Mesenchymal stem cell (in vitro differentiated cells and primary cell): ENCODE measurements around the gene PLAC9.
A peak's percentile ranks its signal among the peaks of the same experiment; 100 is the strongest.

Experiments
- DNase-seq: peaks from one replicate; pipeline ENCODE4 v3.0.0-alpha.2; 2013
- H2AFZ ChIP-seq: one replicate; pipeline ENCODE4 v1.6.1; 2013; ENCODE audit warnings: low read depth, mild to moderate bottlenecking, control low read depth, inconsistent platforms, low read length, moderate library complexity
- H2AK5ac ChIP-seq: 2 replicates; pipeline ENCODE4 v1.6.1; 2013; ENCODE audit warnings: low read length, moderate library complexity, mild to moderate bottlenecking, inconsistent platforms; ENCODE audit not compliant: severe bottlenecking
- H2BK120ac ChIP-seq: one replicate; pipeline ENCODE4 v1.6.1; 2013; ENCODE audit warnings: low read depth, mild to moderate bottlenecking, inconsistent platforms, low read length, moderate library complexity
- H2BK12ac ChIP-seq, 2 experiments: one replicate each; pipeline ENCODE4 v1.6.1; 2013; ENCODE audit warnings: inconsistent platforms in 2 of 2, low read length in 2 of 2, mild to moderate bottlenecking in 2 of 2, moderate library complexity in 2 of 2, control low read depth in 1 of 2
- H2BK15ac ChIP-seq: one replicate; pipeline ENCODE4 v1.6.1; 2013; ENCODE audit warnings: mild to moderate bottlenecking, low read depth, inconsistent platforms; ENCODE audit not compliant: poor library complexity, severe bottlenecking
- H2BK5ac ChIP-seq: 2 replicates; pipeline ENCODE4 v1.6.1; 2013; ENCODE audit warnings: low read depth, mild to moderate bottlenecking, low read length, control low read depth, inconsistent platforms; ENCODE audit not compliant: poor library complexity, severe bottlenecking
- H3K14ac ChIP-seq, 2 experiments: one replicate each; pipeline ENCODE4 v1.6.1; 2013; ENCODE audit warnings: inconsistent platforms in 2 of 2, low read length in 2 of 2, control low read depth in 1 of 2, mild to moderate bottlenecking in 1 of 2, moderate library complexity in 1 of 2
- H3K18ac ChIP-seq, 2 experiments: one replicate each; pipeline ENCODE4 v1.6.1; 2013; ENCODE audit warnings: inconsistent platforms in 2 of 2, low read length in 2 of 2, control low read depth in 1 of 2, low read depth in 1 of 2, mild to moderate bottlenecking in 1 of 2
- H3K23ac ChIP-seq, 2 experiments: one replicate each; pipeline ENCODE4 v1.6.1; 2013; ENCODE audit warnings: inconsistent platforms in 2 of 2, low read length in 2 of 2, mild to moderate bottlenecking in 2 of 2, moderate library complexity in 2 of 2, control low read depth in 1 of 2
- H3K27ac ChIP-seq: 2 replicates; pipeline ENCODE4 v1.5.1; 2013; ENCODE audit warnings: mild to moderate bottlenecking, moderate library complexity, low read length, control low read depth, inconsistent platforms; ENCODE audit not compliant: poor library complexity, severe bottlenecking
- H3K27me3 ChIP-seq, 2 experiments: 2 replicates each; pipeline versions ENCODE4 v1.6.1 to v1.7.0; 2013; ENCODE audit warnings: low read length in 2 of 2, mild to moderate bottlenecking in 2 of 2, moderate library complexity in 2 of 2, control low read depth in 1 of 2, inconsistent platforms in 1 of 2; ENCODE audit not compliant: control insufficient read depth in 1 of 2, insufficient read depth in 1 of 2
- H3K36me3 ChIP-seq, 2 experiments: 2 replicates each; pipeline versions ENCODE4 v1.6.1 to v1.7.0; 2013; ENCODE audit warnings: low read length in 2 of 2, control low read depth in 1 of 2, inconsistent platforms in 1 of 2, low read depth in 1 of 2, mild to moderate bottlenecking in 1 of 2; ENCODE audit not compliant: insufficient read depth in 2 of 2, control insufficient read depth in 1 of 2
- H3K4ac ChIP-seq, 2 experiments: one replicate each; pipeline ENCODE4 v1.6.1; 2013; ENCODE audit warnings: inconsistent platforms in 2 of 2, low read length in 2 of 2, mild to moderate bottlenecking in 2 of 2, moderate library complexity in 2 of 2, control low read depth in 1 of 2, low read depth in 1 of 2
- H3K4me1 ChIP-seq: 2 replicates; pipeline ENCODE4 v1.6.1; 2013; ENCODE audit warnings: low read depth, low read length, control low read depth; ENCODE audit not compliant: control insufficient read depth, insufficient read depth
- H3K4me2 ChIP-seq: 2 replicates; pipeline ENCODE4 v1.6.1; 2013; ENCODE audit warnings: low read length, mild to moderate bottlenecking, inconsistent platforms; ENCODE audit not compliant: poor library complexity, severe bottlenecking
- H3K4me3 ChIP-seq, 2 experiments: 2 replicates each; pipeline versions ENCODE4 v1.5.1 to v1.7.0; 2013; ENCODE audit warnings: low read length in 2 of 2, mild to moderate bottlenecking in 2 of 2, control low read depth in 1 of 2, low read depth in 1 of 2; ENCODE audit not compliant: insufficient read depth in 1 of 2
- H3K79me1 ChIP-seq: replicated peaks from 2 replicates; pipeline ENCODE4 v1.6.1; 2013; ENCODE audit warnings: mild to moderate bottlenecking, control low read depth, low read length, inconsistent platforms; ENCODE audit not compliant: poor library complexity, severe bottlenecking
- H3K9ac ChIP-seq: 2 replicates; pipeline ENCODE4 v1.7.0; 2013; ENCODE audit warnings: mild to moderate bottlenecking, low read length, moderate library complexity
- H3K9me3 ChIP-seq: 2 replicates; pipeline ENCODE4 v1.7.0; 2013; ENCODE audit warnings: mild to moderate bottlenecking, low read length; ENCODE audit not compliant: control insufficient read depth
- H4K8ac ChIP-seq: one replicate; pipeline ENCODE4 v1.6.1; 2013; ENCODE audit warnings: inconsistent platforms, mild to moderate bottlenecking, low read length, moderate library complexity
- H4K91ac ChIP-seq: one replicate; pipeline ENCODE4 v1.6.1; 2013; ENCODE audit warnings: mild to moderate bottlenecking, low read length, inconsistent platforms
- WGBS: methylation state at CpG from one replicate; pipeline ENCODE4 v1.1.7; 2013; ENCODE audit warnings: mixed read lengths; 5-methylcytosine and 5-hydroxymethylcytosine counted together

The PLAC9 gene

DNA sequence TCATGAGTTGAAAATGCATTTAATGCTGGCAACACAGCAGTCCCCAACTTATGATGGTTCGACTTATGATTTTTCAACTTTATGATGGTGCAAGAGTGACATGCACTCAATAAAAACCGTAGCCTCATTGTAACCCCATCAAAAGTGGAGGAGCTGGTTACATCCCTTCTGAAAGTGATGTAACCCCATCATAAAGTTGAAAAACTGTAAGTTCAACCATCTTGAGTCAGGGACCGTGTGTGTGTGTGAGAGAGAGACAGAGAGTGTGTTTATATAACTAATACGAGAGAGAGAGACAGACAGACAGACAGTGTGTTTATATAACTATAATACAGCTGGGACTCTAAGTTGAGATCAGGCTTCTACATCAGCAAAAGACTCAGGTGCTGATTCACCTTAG, 51.8 kb downstream of the PLAC9 start:
- Histone ChIP-seq H3K14ac (no peak overlapping the region), H3K27me3 (no peaks in the 10 kb centered on the region), H2BK120ac (no peak overlapping the region), H2BK12ac (no peak overlapping the region), H3K9ac (no peak overlapping the region), H2AFZ (no peak overlapping the region), H2BK5ac (no peak overlapping the region), H2AK5ac (no peak overlapping the region), H3K36me3 (peaks cover 22 to 44% of the 10 kb centered on the region in 2 experiments), H3K4ac (no peak overlapping the region), H3K4me1 (peaks cover 10% of the 10 kb centered on the region), H3K79me1 (peaks cover 27% of the 10 kb centered on the region), H2BK15ac (no peak overlapping the region), H3K4me3 (no peak overlapping the region), H3K18ac (no peak overlapping the region), H3K23ac (no peak overlapping the region), H3K9me3 (no peaks in the 10 kb centered on the region), H3K4me2 (no peak overlapping the region), H4K8ac (no peak overlapping the region), H3K27ac (no peak overlapping the region), H4K91ac (no peak overlapping the region)
- DNase-seq: peak; percentile 46
- WGBS: 64% methylated on average over 4 of the region's 4 CpGs

DNA sequence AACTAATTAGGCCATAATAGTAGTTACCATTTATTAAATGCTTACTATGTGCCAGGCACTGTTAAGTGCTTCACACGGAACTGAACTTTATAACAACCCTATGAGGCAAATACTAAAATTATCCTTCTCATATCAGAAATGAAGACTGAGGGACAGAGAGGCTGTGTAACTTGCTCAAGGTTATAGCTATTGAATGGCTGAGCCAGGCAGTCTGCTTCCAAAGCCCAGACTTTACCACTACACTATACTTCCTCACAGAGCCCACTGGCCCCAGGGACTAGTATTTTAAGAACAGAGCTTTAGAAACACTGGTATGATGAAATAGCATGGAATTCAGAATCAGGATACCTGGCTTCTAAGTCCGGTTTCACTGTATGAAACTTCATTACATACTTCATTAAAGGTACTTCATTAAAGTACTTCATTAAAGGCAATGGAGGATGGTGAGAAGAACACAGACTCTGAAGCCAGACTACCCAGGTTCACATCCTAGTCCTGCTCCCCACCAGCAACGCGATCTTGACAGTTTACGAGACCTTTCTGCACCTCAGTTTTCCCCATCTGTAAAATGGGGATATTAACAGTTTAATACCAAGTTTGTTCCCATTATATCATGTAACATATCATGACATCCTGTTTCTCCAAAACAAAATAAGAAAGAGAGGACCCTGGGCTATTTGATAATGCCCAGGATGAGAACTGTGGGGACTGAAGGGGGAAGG, 53.2 kb downstream of the PLAC9 start:
- Histone ChIP-seq H2BK120ac (no peak overlapping the region), H2BK15ac (no peak overlapping the region), H3K4ac (no peak overlapping the region), H3K4me1 (peaks cover 10% of the 10 kb centered on the region), H3K18ac (no peak overlapping the region), H3K36me3 (peaks cover 18 to 31% of the 10 kb centered on the region in 2 experiments), H3K9ac (peak overlapping the region; percentile 2), H3K79me1 (peaks cover 23% of the 10 kb centered on the region), H3K4me2 (no peak overlapping the region), H3K9me3 (no peaks in the 10 kb centered on the region), H3K14ac (no peak overlapping the region), H3K27ac (no peak overlapping the region), H2AK5ac (no peak overlapping the region), H3K23ac (no peak overlapping the region), H4K91ac (no peak overlapping the region), H2AFZ (no peak overlapping the region), H2BK5ac (no peak overlapping the region), H4K8ac (no peak overlapping the region), H3K27me3 (no peaks in the 10 kb centered on the region), H3K4me3 (no peak overlapping the region), H2BK12ac (no peak overlapping the region)
- DNase-seq: no peak
- 100% methylated on average over 3 of the region's 5 CpGs for WGBS

DNA sequence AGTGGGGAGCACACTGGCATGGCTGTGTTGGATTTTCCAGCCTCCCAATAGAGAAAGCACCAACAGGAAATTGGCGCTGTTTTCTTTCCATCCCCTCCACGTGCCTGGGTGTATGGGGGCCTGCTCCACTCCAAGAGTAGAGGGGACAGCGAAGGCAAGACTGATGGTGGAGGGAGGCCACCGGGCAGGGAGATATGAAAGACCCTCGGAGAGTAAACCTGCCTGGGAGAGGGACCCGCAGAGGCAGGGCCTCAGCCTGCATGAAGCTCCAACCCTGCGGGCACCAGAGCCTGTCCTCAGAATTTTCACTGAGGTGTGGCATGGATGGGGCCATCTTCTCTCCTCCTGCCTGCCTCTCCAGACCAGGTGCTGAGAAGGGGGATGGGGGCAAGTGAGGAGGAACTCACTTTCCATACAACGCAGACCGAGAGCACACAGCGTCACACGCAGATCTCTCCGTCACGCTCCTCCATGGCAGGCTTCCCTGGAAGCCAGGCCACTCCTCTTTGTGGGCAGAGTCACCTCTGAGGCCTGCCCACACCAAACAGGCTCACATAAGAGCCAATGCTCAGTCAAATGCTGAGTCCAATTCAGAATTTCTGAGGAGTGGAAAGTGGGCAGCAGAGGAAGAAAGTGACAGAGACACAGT, 54.0 kb downstream of the PLAC9 start:
- Histone ChIP-seq H3K36me3 (peaks cover 19 to 31% of the 10 kb centered on the region in 2 experiments), H3K4me3 (no peak overlapping the region), H4K91ac (no peak overlapping the region), H3K27ac (no peak overlapping the region), H3K27me3 (no peaks in the 10 kb centered on the region), H3K4me2 (no peak overlapping the region), H3K18ac (no peak overlapping the region), H3K9ac (peak overlapping the region; percentile 9), H3K9me3 (no peaks in the 10 kb centered on the region), H3K4ac (no peak overlapping the region), H3K14ac (peak overlapping the region in 1 of 2 experiments; percentile 57), H3K4me1 (peaks cover 10% of the 10 kb centered on the region), H2AFZ (no peak overlapping the region), H2AK5ac (no peak overlapping the region), H4K8ac (no peak overlapping the region), H2BK12ac (no peak overlapping the region), H2BK5ac (no peak overlapping the region), H3K23ac (peak overlapping the region in 1 of 2 experiments; percentile 46), H2BK120ac (no peak overlapping the region), H3K79me1 (peaks cover 23% of the 10 kb centered on the region), H2BK15ac (no peak overlapping the region)
- no peak for DNase-seq
- WGBS: 82% methylated on average over 13 of the region's 13 CpGs

DNA sequence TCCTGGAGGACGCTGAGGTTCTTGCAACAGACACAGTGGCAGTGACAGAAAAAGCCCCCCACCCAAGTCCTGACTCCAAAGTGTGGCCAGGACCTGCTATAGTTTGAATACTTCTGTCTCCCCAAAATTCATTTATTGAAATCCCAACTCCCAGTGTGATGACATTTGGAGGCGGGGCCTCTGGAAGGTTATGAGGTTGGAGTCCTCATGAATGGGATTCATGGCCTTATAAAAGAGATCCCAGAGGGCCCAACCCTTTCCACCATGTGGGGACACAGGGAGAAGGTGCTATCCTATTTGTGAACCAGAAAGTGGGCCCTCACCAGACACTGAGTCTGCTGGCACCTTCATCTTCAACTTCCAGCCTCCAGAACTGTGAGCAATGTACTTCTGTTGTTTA, 54.5 kb downstream of the PLAC9 start:
- no peak overlapping the region for H3K18ac ChIP-seq
- no peak overlapping the region for H2BK120ac ChIP-seq
- no peak overlapping the region for H2BK15ac ChIP-seq
- H3K23ac ChIP-seq: no peak overlapping the region
- no peak overlapping the region for H3K4ac ChIP-seq
- H3K9ac ChIP-seq: peak overlapping the region; percentile 30
- no peak overlapping the region for H2AK5ac ChIP-seq
- H3K14ac ChIP-seq: no peak overlapping the region
- H3K36me3 ChIP-seq: peaks cover 24 to 35% of the 10 kb centered on the region in 2 experiments
- peaks cover 10% of the 10 kb centered on the region for H3K4me1 ChIP-seq
- H2BK5ac ChIP-seq: no peak overlapping the region
- no peak overlapping the region for H3K4me3 ChIP-seq
- H2BK12ac ChIP-seq: no peak overlapping the region
- peaks cover 29% of the 10 kb centered on the region for H3K79me1 ChIP-seq
- DNase-seq: no peak
- no peaks in the 10 kb centered on the region for H3K27me3 ChIP-seq
- H4K8ac ChIP-seq: no peak overlapping the region
- no peak overlapping the region for H2AFZ ChIP-seq
- WGBS: 94% methylated on average over 2 of the region's 2 CpGs
- H3K4me2 ChIP-seq: no peak overlapping the region
- no peak overlapping the region for H4K91ac ChIP-seq
- no peak overlapping the region for H3K27ac ChIP-seq
- H3K9me3 ChIP-seq: peaks cover 2% of the 10 kb centered on the region
